ENCODE results near the gene MYADML2. TPM values are rescaled to one million over a fixed set of nuclear protein-coding genes. Genes with fewer than 3 reads are reported as not detected.
"Not testable (repeated sequence)": the region's sequence is repeated elsewhere in the genome, so short reads cannot be mapped to it uniquely, and the experiment has no call there.

MYADML2 gene
- polyA plus RNA-seq, 10 donors: 8.9 to 29.8 (median 22.3) TPM

DNA sequence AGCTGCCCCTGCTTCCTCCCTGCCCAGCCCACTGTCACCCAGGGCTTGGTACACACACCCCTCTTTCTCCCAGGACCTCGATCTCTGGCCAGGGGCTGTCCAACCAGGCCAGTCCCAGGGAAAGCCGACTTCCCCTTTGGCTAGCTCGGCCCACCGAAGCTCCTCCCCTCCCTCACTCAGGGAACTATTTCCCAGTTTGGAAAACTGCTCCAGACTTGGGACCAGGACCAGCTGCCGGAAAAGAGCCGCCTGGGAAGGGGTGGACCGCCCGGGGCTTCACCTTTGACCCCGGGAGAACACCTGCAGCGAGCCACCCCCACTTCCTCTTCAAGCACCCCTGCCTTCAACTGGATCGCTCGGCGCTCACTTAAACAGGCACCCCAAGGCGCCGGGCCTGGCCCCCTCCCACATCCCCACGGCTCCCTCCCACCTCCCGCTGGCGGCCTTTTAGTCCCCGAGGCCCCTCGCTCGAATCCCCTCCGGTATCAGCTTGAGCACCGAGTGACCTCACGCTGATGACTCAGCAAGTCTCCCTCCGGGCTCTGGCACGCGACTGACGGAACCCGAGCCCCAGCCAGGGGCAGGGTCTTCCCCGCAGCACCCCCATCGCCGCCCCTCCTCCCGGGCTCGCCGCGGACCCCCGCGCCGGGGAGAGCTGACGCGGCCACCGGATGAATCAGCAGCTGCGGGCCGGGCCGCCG is 20.4 kb downstream of the MYADML2 start:
- peak; percentile 55 to 85 (median 74) for DNase-seq

DNA sequence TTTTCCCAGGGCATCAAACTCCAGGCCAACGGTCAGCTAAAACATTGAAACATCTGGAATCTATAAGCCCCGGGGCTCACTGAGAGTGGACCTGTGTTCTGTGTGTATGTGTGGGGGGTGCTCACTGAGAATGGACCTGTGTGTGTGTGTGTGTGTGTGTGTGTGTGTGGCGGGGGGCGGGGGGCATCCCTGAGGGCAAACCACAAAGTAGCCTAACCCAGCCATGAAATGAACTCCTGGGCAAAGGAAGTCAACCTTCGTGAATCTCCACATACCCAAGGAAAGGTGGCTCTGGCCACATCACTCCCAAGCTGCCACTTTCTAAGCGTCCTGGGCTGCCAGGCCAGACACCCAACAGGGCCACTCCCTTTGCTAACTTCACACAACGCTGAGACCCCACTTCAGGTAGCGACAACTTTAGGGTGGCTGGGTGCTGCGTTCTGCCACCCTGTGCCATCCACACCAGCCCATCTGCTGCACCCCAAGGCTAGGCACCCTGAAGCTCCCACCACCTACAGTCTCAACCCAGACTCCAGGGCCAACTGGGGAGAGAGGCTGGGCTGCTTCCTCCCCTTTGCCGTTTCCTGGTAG is 21.1 kb downstream of the MYADML2 start:
- DNase-seq: no peak

DNA sequence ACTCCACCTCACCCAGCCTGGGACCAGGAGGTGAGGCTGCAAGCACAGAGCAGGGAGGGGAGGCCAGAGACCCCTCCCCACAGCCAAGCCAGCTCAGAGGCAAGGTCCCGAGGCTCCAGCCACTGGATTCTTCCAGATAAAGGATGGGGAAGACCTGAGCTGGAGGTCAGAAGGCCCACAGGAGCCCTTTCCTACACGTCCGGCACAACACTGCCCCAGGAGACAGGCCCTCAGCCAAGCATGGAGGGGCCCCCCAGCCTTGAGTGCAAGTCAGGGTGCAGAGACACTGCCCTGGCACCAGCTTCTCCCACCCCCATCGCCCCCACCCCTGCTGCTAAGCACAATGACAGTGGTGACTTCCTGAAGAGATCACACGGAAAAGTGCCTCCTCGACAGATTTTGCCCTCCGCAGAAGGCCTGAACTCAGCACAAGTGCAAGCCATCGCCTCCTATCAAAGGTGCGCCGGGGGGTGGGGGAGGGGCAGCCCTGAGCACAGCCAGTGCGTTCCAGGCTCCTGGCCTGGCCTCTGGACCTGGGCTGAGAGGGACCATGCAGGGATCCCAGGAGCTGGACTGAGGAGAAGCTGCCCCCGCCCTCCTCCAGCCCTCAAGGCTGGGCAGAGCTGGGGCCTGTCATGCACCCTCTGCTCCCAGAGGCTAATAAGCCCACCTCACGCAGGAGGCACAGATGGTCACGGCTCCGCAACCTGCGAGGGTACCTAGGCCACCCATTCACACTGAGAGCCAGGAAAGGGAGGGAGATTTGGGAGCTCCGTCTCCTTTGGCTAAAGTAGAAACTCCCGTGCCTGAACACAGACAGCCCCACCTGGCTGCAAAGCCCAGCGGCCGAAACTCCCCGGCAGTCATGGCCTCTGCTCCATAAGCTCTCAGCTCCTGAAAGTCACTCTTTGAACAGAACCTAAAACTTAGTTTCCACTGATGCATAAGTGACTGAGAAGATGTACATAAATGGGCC is 22.2 kb downstream of the MYADML2 start:
- no peak for DNase-seq

DNA sequence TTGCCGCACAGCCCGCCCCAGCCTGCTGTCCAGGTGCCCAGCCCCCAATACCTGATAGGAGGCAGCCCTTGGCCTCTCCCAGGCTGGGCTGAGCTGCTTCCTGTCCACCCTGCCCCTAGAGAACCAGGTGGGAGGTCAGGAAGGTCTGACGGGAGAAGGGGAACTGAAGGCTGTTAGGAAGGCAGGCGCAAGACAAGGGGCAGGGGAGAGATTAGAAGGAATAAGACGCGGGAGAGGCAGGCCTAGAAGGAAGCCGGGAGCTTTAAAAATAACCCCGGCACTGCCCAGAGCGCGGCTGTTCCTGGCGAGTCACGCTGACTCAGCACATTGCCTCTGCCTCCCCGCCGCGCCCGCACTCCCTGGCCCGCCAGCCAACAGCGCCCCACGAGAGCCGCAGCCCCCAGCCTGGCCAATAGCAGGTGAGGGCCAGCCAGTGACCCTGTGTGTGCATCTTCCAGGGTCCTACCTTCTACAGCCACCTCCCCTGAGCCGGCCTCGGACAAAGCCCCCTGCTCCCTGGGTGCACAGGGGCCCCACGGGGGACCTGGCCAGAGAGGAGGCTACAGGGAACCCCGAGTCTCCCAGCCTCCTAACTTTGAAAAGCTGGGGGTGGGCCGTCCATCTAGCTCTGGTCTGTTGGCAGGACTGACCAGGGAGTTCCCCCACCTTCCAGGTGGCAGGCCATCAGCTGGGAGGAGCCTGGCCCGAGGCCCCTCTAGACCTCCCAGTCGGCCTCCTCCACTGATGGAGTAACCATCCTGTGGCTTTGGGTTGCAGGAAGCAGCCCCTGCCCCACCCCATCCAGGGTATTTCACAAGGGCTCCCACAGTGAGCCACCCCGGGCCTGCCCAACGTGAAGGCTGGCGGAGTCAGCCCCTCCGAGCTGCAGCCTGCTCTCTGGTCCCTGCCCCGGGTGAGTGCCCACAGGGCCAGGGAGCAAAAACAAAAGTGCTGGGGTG is 23.5 kb downstream of the MYADML2 start:
- DNase-seq: peak; percentile 63 to 70 (median 65)

DNA sequence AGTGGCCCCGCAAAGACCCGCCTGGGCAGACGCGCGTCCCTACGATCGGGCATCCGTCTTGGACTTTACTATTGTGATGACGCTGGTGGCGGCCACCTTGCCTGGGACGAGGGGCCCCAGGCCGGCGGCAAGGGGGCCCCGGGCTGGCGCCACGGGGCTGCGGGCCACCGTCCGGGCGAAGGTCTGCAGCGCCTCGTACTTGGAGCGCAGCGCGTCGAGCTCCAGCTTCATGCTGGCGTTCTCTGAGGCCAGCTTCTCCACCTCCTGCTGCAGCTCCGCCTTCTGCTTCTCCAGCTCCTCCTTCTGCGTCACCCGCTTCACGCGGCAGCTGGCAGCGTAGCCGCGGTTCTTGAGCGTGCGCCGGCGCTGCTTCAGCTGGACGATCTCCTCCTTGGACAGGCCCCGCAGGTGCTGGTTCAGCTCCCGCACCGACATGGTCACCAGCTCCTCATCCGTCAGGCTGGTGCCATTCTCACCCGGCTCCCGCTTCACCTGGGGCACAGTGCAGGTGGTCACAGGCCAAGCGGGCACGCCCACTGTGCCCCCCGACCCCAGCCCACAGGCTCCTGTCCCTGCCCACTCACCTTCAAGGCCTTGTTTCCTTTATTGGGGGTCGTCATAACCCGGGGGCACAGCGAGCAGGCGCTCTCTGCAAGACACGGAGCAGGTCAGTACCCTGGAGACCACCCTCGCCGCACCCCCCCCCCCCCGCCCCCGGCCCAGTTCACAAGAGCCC is 24.3 kb downstream of the MYADML2 start:
- no peak for DNase-seq

DNA sequence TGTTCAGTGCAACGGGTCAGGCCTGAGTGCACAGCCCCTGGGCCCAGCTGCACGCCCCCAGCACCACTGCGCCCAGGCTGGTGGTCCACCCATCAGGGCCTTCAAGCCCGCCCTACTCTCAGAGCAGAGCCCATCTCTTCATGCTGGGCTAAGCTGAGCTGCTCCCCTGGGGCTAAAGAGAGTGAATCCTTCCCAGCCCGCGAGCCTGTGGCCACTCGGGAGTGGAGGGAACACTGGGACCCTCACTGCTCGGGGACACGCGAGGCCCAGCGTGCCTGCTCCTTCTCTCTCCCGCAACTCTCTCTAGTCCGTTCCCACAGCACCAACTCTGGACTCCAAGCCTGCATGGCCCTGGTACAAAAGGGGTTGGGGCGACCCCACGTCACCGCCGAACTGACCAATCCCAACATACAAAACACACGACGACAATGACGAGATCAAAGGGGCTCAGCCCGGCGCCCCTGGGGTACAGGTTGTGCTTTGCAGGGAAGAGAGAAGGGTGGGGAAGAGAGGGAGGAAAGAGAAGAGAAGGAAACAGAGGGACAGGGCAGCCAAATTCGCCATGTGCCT is 25.0 kb downstream of the MYADML2 start:
- DNase-seq: no peak

DNA sequence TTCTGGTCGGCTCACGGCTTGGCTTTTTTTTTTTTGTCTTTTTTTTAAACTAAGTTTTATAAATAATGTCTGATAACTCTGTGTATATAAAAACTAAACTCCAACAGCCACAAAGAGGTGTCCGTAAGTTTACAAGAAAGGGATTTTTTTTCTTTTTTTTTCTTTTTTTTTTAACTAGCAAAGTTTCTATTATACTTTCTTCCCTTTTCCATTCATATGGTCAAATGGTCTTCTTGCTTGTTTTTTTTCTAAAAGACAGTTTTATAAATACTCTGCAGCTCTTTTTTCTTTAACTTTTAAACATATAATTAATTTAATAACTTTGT is 25.5 kb downstream of the MYADML2 start:
- DNase-seq: no peak

DNA sequence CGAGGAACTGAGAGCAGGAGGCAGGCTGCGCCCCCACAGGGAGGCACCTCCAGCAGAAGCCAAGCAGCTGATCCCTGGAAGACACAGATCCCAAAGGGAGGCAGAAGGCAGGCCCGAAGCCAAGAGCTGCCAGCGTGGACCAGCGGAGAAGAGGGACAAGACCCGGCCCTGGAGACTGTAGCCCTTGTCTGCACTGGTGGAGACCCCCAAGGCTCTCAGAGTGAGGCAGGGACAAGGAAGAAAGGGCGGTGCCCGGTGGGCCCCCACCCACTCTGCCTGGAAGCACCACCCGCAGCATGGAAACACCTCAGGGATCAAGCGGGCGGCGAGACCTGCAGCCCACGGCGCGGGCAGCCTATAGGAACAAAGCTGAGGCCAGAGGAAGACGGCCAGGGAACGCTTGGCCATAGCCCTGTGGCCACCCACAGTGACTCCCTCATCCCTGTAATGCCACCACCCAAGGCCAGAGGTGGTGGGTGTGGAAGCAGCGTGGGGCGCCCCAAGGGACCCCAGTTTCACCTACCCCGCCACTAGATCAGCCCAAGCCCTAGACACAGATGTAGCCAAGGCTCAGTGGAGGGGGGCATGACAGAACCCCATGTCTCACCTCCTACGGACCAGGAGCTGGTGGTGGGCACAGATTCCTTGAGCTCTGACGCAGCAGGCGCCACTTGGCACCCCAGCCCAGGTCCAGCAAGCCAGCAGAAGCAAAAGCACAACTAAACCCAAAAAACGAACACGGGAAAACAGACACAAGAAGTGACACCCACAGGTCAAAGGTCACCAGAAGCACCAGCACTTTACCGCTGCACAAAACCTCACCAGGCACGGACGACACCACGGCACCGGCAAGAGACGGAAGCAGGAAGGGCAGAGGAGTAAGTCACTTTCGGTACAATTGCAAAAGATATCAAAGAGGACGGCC is 26.2 kb downstream of the MYADML2 start:
- no peak for DNase-seq

DNA sequence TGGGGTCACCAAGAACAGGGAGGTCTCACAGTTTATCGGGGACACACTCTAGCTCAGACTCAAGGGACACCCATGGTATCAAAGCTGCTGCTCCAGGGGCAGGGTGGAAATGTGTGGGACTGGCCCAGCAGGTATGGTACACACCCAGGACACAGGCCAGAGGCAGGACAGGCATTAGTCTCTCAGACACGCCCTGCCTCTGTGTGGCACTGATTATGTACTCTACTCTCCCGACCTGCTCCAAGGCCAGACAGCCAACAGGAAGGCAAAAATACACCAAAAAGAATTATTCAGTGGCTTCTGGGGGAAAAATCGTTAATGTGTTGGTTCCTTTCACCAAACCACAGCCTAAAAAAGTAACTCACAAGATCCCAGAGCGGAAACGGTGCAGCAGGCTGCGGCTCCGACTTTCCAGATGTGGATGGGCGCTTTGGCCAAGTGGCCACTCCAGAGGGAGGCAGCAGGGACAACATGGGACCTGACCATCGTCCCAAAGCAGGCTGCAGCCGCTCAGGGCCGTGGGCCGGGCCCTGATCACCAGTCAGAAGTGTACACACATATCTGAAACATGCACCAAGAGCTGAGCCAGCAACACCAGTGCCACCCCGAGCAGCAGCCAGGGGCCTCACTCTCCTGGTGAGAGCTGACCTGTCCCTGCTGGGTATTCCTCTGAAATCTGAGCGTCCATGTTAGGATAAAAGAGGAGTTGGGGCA is 28.0 kb downstream of the MYADML2 start:
- no peak for DNase-seq

DNA sequence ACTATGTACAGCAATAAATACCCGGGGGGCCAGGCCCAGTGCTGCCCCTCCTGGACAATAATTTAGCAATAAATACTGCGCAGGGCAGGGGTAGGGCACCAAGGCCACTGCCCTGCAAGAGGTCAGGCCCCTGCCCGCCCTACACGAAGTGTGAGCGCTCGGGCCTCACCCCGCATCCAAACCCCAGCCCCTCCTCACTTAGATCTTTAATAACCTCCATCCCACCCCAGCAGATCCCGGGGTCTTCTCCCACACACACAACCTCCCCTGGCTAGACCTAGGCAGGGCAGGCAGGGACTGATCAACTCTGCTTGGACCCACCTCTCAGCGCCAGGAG is 28.7 kb downstream of the MYADML2 start:
- not testable (repeated sequence) for DNase-seq

DNA sequence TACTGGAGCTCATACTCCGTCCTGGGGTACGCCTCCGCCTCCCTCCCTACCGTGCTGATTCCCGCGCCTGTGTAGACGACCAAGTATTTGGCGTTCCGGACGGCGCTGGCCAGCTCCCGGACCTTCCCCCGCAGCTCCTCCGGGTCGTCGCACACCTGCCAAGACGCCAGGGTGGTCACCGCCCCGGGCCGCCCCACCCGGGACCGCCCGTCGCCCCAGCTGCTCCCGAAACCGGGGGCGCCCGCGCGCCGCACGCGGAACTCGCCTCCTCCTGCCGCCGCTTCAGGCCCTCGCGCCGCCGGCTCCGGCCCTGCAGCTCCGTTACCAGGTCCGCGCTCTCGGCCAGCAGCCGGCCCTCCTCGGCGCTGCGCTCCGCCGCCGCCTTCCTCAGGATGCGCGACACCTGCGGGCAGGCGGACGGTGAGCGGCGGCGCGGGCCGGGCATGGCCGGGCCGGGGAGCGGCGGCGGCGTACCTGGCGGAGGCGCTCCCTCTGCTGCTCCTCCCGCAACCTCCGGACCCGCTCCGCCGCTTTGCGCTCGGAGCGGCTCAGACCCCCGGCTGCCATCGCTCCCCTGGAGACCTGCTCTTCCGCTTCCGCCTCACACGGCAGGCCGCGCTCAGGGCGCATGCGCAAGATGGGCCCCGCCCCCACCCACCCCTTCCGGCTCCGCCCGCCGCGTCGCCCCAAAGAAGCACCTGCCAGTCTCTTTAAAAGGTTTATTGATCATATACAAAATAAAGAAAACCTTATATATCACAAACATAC is 29.3 kb downstream of the MYADML2 start, which contains the start of gene SIRT7:
Gene SIRT7, minus strand, starts transcription at position 612 of the 768 bp plus-strand sequence. Its CDS starts 45 bp downstream, at position 567.
- DNase-seq: peak; percentile 66 to 88 (median 82)

DNA sequence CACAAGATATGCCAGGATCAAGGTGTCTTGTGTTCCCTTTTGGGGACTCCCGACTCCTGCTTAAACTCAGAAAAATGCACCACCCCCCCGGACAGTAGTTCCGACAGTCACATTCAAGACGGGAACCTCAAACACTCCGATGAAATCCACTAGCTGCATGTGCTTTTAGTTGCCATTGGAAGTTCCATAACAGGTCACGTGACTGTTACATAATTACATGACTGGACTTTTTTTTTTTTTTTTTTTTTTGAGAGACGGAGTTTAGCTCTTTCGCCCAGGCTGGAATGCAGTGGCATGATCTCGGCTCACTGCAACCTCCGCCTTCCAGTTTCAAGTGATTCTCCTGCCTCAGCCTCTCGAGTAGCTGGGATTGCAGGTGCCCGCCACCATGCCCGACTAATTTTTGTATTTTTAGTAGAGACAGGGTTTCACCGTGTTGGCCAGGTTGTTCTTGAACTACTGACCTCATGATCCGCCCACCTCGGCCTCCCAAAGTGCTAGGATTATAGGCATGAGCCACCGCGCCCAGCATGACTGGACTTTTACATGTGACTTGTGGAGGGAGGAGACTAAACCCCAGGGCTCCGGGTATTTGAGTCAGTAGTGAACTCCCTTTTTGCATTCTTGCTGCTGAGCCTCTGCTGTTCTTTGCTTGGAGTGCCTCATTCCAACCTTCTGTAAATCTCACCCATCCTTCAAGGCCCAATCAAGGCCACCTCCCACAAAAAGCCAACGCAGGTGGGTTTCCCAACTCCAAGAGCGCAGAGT is 30.6 kb downstream of the MYADML2 start:
- no peak for DNase-seq

DNA sequence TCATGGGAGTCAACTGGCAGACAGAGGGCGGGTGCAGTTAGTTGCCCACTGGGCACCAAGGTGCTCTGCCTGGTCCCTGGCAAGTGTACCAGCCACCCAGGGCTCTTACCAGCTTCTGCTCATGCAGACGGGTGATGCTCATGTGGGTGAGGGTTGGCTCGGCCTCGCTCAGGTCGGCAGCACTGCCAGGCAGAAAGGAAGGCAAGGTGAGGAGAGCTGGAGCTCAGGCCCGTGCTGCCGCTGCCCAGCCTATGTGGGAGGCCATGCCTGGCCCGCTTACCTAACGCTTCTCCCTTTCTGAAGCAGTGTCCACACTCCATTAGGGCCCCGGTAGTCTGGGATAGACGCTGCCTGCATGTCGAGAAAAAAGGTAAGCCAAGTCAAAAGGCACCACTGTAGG is 31.7 kb downstream of the MYADML2 start:
- DNase-seq: no peak

DNA sequence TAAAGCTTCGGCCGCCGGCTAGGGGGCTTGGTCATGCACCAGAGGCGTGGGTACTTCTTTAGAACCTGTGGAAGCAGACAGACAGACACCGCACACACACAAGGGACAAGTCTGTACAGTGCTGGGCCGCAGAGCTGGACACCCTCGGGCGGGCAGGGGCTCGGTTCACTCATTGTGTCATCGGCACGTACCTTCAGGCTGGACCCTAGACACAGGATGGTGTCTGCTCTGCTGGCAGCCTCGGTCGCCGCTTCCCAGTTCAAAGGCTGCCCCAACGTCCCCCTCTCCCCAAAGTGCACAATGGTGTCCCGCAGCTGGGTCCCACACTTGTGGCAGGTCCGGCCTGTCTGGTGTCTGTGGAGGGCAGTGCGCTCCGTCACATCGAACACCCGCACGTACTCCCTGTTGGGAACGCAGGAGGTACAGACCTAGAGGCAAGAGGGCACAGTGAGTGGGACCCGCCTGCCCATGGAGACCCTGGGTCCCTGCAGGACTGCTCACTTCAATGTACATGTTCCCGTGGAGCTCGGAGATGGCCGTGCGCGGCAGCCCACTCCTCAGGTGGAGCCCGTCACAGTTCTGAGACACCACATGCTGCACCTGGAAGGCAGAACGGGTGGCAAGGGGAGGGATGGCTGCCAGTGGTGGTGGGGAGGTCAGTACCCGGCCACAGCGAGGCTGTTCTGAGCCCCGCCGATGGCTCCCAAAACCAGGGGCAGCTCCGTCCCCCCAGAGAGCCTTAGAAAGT is 32.8 kb downstream of the MYADML2 start:
- DNase-seq: no peak

DNA sequence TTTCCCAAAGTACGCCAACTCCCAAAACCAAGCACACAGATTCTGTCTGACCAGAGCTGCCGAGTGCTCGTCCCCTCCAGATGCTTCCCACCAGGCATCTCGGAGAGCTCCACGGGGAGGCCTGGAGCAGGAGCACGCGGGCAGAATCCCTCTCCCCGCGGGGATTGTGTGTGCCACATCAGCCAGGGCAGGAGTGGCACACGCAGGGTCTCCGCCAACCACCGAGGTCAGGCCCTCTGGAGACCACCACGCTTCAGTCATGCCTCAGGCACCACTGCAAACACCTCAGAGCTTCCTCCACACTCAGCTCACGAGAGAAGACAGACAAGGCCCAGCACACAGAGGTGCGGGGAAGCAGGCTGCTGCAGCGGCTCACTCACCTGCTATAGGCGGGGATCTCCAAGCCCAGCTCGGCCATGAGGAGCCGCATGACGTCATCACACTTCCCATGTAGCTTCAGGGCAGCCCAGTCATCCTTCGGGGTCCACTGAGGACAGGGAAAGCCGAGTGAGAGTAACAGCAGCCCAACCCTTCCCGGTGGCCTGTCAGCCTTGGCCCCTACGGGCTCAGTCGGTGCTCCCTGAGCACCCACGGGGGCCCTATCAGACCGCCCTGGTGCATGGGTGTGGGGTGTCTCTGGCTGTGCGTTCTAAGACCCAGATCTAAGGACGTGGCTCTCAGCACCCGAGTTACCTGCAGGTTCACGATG is 33.5 kb downstream of the MYADML2 start:
- DNase-seq: no peak
